ENCODE results near the gene MFAP1. TPM values are rescaled to one million over a fixed set of nuclear protein-coding genes. Genes with fewer than 3 reads are reported as not detected.
"Not testable (repeated sequence)": the region's sequence is repeated elsewhere in the genome, so short reads cannot be mapped to it uniquely, and the experiment has no call there.

The MFAP1 gene
- total RNA-seq, 1 experiment from 2014 or later, result 28.6 TPM

GRCh38 chr15:43825305-43825704 is 815 bp upstream of the MFAP1 start:
- DNase-seq (ENCODE audit: extremely low read depth, low read depth), result not testable (repeated sequence)

- no peak for DNase-seq (ENCODE audit: extremely low read depth, low read depth)
These were observed 3.0 kb downstream of the MFAP1 start for GRCh38 chr15:43821505-43821904.

GRCh38 chr15:43815064-43815463 is 9.4 kb downstream of the MFAP1 start:
- DNase-seq (ENCODE audit: extremely low read depth, low read depth), result not testable (repeated sequence)

- no peak for DNase-seq (ENCODE audit: extremely low read depth, low read depth)
These were observed 15.4 kb downstream of the MFAP1 start for GRCh38 chr15:43808960-43809678.

DNA sequence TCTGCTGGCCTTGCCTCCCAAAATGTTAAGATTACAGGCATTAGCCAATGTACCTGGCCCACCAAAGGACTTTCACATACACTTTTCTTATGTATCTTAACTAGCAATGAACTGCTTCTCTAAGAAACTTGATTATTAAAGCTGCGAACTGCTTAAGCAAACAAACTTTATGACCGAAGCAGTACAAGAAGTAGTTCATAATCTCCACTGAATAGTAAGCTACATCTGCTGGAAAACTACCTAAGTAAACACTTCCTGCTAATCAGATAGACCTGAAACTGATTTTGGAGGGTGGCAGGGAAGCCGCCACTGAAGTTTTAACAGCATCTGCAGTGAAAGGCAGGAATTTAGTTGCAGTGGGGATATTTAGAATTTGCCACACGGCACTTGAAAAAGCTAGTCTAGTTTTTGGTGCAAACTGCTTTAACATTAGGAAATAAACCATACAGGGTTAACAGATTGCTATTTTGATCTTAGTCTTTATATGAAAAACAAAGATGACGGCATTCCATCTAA is 16.0 kb downstream of the MFAP1 start:
- DNase-seq (ENCODE audit: extremely low read depth, low read depth), result no peak

GRCh38 chr15:43802676-43803075 is 21.8 kb downstream of the MFAP1 start:
- not testable (repeated sequence) for DNase-seq (ENCODE audit: extremely low read depth, low read depth)

DNA sequence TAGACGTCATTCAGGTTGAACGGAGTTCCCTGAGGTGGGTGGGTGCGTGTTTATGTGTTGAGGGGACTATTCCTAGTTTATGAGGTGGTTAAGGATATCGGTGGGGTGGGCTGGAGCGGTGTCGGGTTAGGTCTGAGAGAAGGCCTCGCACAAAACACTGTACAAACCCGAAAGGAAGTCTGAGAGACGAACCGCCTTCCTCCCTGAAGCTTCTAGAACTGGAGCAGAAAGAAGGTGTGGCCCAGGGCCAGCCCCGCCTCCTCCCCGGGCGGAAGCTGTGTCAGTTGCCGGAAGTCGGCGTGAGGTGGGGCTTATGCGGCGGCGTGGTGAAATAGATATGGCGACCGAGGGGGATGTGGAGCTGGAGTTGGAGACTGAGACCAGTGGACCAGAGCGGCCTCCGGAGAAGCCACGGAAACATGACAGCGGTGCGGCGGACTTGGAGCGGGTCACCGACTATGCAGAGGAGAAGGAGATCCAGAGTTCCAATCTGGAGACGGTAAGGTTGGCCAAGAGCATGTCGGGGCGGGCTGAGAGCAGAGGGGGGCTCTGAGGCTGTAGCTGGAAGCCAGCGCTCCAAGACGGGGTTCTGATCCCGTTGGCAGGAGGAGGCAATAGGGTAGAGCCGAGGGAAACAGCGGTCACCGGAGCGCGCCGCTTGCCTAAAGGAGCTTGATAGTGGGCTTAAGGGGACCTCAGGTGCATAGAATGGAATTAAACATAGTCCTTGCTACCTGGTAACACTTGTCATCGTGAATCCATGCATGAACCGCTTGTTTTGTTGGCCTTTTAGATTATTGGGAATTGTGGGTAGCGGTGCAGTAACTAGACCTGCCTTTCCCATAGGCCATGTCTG is 24.0 kb downstream of the MFAP1 start, which contains the start of gene HYPK:
Gene HYPK (plus strand): TSS at position 314 of the 856 bp plus-strand sequence. CDS start 24 bp downstream, at position 338.
- peak; percentile 79 for DNase-seq (ENCODE audit: extremely low read depth, low read depth)

DNA sequence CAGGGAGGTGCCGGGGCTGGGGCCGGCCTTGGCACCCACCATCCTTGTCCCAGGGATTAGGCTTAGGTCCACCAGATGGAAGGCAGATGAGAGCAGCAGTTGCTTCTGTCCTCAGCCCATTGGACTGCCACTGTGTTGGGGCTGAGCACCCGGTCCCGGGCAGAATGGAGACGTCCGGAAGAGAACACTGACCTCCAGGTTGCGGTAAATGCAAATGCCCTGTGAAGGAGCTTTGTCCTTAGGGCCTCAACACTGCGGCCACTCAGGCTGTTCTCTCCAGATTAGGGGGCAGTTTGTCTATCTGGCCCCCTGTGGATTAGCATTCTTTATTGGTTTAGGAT is 24.6 kb downstream of the MFAP1 start, which contains the start of gene SERINC4:
Gene SERINC4 (minus strand): TSS at position 276 of the 341 bp plus-strand sequence. CDS start 234 bp downstream, at position 42.
- no peak for DNase-seq (ENCODE audit: extremely low read depth, low read depth)

- no peak for DNase-seq (ENCODE audit: extremely low read depth, low read depth)
These were observed 25.1 kb downstream of the MFAP1 start for GRCh38 chr15:43799209-43799944.

DNA sequence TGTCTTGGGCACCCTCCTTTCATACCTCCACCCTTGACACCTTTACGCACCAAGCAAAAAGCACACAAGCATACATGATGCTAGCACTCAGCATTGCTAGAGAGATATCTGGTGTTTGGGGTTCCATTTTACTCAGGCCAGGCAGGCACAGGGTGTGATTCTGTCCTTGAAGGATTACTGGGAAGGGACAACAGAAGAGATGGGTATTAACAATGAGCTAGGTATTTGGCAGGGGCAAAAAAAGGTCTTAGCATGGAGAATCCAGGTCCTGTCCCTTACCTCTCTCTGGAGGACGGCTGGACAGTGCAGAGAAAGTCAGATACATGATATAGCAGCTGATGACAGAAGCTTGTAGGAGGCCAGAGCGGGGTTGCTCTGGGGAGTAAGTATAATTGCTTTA is 27.9 kb downstream of the MFAP1 start:
- no peak for DNase-seq (ENCODE audit: extremely low read depth, low read depth)

- DNase-seq (ENCODE audit: extremely low read depth, low read depth), result no peak
These were observed 28.5 kb downstream of the MFAP1 start for GRCh38 chr15:43795997-43796396.

GRCh38 chr15:43795197-43795596 is 29.3 kb downstream of the MFAP1 start:
- no peak for DNase-seq (ENCODE audit: extremely low read depth, low read depth)

- DNase-seq (ENCODE audit: extremely low read depth, low read depth), result no peak
These were observed 30.0 kb downstream of the MFAP1 start for GRCh38 chr15:43794269-43795037.

GRCh38 chr15:43793647-43794046 is 30.8 kb downstream of the MFAP1 start:
- no peak for DNase-seq (ENCODE audit: extremely low read depth, low read depth)

- no peak for DNase-seq (ENCODE audit: extremely low read depth, low read depth)
These were observed 31.6 kb downstream of the MFAP1 start for GRCh38 chr15:43792761-43793476.

DNA sequence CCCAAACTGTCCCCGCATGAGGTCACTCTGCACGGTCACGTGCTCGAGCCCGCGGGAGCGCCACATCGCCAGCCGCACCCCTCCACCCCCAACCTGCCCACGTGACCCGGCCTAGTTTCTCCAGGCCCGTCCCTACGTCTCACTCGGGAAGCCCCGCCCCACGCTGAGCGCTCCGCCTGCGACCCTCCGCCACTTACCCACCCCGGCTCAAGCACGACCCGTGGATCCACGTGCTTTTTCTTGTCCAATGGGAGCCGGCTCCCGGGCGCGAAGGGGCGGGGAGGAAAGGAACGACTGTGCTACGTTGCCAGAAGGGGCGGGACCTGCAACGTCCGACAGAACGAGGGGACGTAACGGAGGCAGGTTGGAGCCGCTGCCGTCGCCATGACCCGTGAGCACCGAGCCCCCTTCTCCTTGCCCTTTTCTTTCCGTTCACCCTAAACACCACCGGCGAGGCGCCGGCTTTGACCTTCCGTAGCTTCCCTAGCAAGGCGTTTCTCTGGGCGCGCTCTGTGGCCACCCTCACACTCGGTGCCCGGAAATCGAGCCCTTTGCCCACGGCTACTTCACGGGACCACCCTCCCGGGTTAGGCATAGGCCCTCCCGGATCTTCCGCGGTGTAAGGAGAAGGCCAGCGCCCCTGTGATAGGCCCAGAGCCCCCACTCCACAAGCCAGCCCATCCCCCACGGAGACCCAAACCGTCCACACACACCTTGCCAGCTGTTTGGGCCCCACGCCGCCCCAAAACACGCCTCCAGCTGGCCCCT is 32.3 kb downstream of the MFAP1 start, which contains the start of gene SERF2:
Gene SERF2 (plus strand): TSS at position 328 of the 768 bp plus-strand sequence. CDS start 57 bp downstream, at position 385.
- peak; percentile 99 for DNase-seq (ENCODE audit: extremely low read depth, low read depth)

GRCh38 chr15:43789409-43789808 is 35.1 kb downstream of the MFAP1 start:
- DNase-seq (ENCODE audit: extremely low read depth, low read depth), result no peak

DNA sequence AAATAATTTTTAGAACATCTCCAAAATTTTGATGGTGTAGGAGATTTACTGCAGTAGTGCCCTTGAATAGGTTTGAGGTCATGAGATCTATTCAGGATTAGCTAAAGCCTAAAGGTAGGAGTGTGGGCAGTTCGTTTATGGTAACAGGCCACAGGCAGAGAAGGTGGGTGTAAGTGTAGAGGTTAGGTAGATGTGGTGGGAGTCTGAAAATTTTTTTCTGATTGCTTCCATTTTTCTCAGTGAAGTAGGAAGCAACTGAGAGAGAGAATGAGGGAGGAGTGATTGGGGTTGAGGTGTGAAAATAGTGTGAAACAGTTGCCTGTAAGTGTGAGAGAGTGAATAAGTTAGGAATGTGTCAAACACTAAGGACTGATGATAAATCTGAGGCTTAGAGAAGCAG is 45.5 kb downstream of the MFAP1 start:
- DNase-seq (ENCODE audit: extremely low read depth, low read depth), result no peak
